ENCODE measurements around the gene NRCAM.

Gene NRCAM

DNA sequence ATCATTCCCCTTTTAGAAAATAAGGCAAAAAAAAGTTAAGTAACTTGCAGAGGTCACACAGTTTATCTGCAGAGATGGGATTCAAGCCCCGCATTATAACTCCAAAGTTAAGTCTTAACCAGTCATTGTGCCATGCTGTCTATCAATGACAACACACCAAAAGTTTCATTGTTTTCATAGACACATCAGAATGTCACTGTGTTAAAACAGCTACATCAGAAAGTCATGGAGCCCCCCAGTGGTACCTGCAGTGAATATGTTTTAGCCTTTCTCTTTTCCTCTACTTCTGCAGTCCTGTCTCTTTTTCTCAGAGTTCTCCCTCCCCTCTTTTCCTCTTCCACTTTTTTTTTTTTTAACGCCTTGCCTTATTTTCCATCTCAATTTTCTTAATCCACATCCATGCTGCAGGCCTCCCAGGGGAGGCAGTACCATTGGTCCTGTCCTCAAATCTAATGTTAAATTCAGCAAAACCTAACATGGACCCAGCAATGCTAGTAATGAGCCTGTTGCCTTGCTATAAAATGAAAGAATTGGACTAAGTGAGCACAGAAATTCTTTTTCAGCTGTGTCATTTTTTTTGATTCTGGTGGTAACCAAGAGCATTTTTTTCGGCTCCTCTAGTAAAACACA, 3.8 kb upstream of the NRCAM start:
- DNase-seq (peak; percentile 40), ATAC-seq (peak; percentile 33)

DNA sequence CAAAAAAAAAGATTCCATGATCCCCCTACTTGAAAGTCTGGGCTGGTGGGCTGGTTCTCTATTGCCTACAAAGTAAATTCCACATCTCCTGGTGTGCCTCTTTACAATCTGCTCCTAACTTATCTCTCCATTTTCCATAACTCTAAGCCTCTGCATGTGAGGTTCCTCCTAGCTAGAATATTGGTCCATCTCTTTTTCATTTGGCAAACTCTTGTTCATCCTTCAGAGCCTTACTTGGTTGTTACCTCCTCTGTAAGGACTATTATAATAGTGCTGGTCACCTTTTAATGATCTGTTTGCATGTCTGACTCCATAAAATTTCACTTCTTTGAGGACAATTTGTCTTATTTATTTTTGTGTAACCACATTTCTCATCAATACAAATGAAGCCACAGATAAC, 1.6 kb upstream of the NRCAM start:
- no peak for ATAC-seq

DNA sequence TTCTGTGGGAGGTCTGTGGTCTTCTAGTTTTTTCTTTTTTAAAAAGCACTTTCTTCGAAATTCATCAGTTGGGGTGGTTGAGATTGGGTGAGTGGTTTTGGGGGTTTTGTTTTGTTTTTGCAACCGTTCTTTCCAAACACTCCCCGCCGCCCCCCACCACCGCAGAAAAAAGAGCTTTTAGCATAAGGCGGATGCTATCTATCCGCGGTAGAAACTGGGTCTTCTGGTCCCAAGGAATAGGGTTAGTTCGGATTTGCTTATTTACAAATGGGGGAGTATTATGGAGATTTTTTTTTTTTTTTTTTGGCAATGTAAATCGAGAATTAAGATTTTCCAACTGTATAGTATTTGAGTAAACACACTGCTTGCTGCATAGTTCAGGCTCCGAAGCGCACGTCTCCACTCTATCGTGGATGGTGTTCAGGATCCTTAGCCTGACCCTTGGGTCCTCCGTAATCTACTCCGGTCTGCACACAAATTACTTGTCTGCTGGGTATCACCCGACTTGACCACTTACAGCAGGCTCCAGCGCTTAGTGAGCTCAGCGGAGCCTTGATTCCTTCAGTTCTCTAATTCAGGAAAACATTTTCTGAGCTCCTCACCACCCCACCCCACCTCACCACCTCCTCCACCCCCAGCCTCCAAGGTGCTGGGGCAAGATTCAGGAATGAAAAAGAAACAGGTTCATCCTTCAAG, 757 bp upstream of the NRCAM start:
- no peak for DNase-seq
- ATAC-seq: no peak

More for the DNA sequence above, 1.6 kb upstream of the NRCAM start:
- DNase-seq: no peak

DNA sequence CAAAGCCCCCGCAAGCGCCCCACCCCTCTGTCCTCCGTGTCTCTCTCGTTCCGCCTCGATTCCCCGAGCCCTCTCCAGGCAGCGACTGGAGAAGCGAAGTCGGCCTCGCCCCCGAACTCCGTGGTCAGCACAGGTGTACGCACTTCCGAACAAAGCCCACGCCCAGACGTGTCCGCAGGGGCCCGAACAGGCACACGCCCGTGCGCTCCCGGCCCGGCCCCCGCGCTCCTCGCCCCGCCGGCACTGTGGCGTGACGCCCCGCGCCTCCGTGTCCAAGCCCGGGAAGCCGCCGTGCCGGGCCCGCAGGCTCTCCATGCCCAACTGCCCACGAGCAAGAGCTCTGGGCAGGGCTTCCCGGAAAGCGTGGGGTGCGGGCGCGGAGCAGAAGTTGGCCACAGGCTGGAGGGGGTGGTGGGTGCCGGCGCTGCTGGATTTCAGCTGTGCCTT, 662 bp downstream of the NRCAM start:
- DNase-seq: peak; percentile 35
- ATAC-seq: peak; percentile 12

DNA sequence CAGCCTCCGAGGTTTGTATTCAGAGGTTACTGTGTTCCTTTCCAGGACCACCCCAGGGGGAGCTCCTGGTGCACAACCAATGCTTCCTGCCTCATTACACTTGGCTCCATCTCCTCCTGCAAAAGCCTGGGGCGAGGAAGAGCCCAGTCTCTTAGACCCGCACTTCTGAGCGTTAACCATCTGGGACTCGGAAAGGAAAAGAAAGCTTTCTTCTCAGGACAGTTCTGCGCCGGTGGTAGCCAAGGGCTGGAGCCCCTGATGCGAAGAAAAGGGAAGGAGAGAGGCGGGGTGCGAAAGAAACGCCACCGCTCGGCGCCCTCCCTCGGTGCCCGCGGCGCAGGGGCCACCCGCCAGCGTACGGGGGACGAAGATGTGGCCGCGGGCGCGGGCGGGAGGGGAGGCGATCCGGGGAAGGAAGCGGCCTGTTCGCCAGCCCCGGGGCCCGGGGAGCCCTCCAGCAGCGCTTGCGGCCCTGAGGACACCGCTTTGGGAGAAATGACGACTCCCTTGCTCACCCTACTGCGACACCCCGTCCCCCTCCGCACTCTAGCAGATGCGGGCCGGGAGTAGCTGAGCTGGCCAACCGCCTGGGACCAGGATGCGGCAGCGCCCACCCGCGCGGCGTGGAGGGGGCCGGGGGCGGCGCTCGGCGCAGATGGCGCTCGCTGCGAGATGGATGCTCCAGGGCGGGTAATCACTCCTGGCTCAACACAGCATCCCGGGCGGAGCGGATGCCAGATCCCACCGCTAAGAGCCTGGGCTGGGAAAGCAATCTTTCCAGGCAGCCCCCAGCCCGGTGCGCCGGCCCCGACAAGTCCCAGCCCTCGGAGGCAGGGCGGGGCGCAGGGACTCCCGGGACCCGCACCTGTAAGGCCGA, 1.3 kb downstream of the NRCAM start:
- peak; percentile 23 for ATAC-seq
- DNase-seq: peak; percentile 44

DNA sequence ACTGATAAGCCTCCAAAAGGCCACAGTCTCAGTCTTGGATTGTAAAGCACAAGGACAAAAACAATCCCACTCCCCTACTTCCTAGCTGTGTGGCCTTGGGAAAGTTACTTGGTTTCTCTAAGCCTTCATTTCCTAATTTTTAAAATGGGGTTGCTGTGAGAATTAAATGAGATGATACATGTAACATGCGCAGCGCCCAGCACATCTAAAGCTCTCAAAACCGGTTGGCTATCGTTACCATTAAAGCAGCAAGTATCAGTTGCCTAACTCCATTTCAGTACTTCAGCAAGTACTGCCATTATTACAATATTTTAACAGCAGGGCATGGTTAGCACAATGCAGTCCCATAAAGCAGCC, 1.9 kb downstream of the NRCAM start:
- ATAC-seq: no peak
- no peak for DNase-seq

DNA sequence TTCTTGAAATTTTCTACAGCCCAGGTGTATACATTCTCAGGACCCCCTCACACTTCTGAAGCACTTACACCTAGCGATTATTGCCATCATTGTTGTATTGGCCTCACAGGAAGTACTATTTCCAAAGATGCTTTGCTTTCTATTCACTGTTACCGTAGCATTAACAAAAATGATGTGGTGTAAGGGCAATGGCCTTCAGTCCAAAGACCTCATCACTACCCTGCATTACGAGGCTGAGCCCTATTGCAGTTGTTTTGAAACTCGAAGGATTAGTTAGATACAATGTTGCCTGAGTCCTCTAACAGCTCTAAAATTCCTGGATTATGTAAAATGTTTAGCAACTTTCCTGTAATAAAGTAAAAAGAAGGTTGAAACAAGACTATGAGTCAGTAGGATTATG, 2.9 kb downstream of the NRCAM start:
- no peak for DNase-seq
- ATAC-seq: no peak

DNA sequence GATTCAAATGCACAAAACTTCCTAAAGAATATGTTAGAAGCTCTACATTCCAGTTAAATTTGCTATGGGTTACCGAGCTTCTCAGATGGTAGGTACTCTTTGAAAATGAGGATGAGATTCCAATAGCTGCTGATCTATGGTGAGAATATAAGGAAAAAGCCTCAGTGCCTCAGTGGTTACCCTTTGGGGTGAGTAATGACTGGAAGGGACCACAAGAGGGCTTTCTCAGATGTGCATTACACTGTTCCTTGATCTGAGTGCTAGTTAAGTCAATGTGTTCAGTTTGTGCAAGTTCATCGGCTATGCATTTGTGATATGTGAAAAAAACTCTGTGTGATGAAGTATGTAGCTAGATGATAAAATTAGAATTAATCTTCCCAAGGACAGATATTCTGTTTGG, 3.5 kb downstream of the NRCAM start:
- ATAC-seq (peak; percentile 32), DNase-seq (no peak)

DNA sequence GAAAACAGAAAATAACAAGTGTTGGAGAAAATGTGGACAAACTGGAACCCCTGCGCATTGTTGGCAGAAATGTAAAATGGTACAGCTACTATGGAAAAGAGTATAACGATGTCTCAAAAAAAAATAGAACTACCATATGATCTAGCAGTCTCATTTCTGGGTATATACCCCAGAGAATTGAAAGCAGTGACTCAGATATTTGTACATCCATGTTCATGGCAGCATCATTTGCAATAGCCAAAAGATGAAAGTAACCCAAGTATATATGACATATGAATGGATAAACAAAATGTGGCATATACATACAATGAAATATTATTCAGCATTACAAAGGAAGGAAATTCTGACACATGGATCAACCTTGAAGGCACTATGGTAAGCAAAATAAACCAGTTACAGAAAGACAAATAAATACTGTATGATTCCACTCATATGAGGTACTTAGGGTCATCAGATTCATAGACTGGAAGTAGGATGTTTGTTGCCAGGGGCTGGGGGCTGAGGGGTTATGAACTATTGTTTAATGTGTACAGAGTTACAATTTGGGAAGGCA, 4.9 kb downstream of the NRCAM start:
- DNase-seq (no peak), ATAC-seq (no peak)

DNA sequence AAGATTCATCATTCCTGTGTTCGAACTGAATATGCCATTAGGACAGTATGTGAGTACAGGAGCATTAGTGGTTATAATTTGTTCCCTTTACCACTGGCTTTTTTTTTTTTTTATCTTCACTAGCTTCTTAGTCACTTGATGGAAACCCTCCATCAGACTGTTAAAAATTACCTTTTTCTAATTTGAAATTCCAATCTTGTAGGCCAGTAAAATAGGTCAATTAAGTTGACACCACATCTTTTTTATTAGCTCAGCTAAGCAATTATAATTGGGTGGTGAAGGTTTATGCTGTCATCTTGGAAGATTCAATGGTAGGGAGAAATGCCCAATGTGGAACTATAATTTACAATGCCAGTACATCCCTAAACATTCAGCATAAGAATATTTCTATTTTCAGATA, 6.1 kb downstream of the NRCAM start:
- ATAC-seq: no peak
- DNase-seq: no peak

DNA sequence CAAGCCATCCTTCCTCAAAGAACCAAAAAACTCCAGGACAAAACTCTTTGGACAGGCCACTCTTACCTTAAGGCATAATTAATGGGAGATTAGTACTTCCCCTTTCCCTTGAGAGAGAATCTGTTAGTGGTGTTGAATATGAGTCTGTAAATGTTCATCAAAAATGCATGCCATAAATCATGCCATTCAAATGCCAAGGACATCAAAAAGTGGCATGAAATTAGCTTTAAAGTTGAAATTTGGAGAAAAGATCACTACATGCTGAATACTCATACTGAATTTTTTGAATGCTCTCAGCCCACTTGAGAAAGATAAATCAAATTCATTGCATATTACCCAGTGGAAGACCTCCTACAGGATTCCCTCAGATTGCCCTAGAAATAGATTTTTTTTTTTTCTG, 6.7 kb downstream of the NRCAM start:
- ATAC-seq (no peak), DNase-seq (no peak)

DNA sequence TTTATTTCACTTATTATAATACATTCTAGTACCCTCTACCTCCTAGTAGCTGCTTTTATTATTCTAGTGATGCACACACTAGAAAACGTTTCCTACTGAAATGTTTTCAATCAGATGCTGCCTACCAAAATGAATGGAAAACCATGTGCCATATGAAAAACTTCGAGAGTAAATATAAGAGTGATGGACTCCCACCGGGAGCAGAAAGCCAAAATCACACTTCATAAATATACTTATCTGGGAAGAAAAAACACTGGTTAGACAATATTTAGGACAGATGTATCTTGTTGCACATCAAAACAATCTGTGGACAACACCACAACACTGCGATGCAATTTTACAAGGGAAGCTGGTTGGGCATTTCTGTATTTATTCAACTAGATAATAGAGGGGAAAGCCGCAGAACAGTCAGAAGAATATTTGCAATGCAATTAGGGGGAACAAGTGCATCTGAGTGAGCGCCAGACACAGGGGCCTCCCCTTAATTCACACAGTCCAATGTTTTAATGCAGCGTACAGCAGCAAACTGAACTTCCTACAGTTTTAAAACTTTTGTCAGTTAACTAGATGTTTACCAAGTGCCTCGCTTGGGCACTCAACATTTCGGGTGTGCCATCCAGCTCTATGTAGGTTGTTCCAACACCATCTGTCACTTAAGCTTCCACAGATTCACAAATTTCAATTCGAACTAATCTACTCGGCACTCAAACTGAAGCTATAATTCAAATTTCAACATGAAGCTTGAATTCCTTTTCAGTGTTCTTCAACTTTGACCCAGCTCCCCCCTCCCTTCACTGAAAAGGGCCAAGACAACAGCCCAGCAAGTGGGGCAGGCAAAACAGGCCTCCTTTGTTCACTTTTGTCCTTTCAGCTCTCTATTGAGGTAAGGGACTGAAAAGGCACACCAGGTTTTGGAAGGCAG, 7.4 kb downstream of the NRCAM start:
- no peak for DNase-seq
- ATAC-seq: no peak

DNA sequence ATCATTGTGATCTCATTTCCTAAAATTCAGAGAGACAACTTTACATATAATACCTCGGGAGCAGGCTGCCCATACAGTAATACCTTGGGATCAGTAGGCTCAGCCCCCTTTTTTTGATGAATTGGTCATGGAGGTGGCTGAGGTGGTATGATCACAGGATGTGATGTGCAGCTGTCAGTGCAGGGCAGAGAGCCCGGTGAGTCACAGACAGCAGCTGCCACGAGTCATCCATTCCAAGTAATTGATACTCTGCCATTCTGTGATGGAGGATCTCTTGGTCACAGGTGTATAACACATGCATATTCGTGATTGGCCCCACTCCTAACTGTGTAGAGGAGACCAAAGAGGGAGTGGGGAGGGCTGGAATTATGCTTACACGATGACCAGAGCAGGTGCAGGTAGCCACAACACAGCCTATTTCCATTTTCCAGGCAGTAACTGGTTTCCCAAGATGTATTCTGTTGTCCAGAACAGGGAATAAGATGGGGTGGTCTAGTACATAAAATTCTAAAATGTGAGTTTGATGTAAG, 14.1 kb downstream of the NRCAM start:
- DNase-seq (peak; percentile 48), ATAC-seq (peak; percentile 100)

DNA sequence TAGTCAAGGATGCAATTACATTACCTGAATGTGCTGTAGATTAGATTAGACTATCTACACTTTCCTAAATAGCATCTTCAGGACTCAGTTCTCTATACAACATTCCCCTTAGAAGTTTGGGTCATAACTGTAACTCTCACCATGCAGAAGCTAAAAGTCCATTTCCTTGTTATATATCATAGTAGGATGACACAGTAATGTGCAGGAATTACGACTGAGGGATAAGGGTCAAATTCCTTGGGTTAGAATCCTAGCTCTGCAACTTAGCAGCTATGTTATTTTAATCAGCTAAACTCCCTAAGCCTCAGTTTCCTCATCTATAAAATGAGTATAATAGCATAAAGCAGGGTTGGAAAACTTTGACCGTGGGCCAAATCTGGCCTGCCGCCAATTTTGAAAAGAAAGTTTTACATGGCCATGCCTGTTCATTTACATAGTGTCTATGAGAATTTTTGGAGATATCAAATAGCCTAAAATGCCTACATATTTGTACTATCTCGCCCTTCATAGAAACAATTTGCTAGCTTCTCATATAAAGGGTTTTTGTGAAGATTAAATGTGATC, 14.8 kb downstream of the NRCAM start:
- ATAC-seq: no peak
- DNase-seq: no peak

DNA sequence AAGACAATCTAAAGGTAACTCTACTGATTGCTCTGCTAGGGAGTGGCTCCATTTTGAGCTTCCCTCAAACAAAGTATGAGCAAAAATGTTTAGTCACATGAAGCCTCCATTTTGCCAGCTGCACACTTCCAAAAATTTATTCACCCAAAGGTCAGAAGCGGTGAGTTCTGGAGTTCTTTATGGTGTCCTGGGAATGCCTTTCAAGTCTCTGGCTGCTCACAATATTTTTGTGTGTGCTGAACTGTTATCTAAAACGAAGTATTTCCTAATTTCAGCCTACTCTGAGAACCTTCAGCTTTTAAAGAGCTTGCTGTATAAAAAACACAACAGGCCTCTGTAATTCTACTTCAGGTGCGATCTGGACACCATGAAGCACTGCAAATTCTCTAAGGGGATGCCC, 15.6 kb downstream of the NRCAM start:
- ATAC-seq: no peak
- no peak for DNase-seq

DNA sequence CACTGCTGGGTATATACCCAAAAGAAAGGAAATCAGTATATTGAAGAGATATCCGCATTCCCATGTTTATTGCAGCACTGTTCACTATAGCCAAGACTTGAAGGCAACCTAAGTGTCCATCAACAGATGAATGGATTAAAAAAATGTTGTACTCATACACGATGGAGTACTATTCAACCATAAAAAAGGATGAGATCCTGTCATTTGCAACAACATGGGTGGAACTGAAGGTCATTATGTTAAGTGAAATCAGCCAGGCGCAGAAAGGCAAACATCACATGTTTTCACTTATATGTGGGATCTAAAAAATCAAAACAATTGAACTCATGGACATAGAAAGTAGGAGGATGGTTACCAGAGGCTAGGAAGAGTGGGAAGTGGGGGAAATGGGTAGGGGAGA, 19.3 kb downstream of the NRCAM start:
- ATAC-seq (no peak), DNase-seq (no peak)

DNA sequence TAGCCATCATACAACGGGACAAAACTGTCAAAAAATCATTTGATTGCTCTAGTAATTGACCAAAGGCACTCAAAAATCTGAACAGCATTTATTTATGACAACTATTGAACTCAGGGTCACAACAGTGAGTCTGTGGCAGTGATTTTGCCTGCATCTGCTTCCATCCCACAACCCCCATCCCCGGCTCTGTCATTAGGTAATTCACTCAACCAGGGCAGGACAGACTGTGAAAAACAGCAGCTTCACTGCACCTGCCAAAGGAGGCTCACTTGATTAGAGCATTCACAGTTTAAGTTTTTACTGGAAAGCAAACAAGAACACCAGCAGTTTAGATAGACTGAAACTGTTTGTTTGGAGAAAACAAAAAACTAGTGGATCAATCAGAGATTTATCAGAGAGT, 22.2 kb downstream of the NRCAM start:
- no peak for DNase-seq
- no peak for ATAC-seq

DNA sequence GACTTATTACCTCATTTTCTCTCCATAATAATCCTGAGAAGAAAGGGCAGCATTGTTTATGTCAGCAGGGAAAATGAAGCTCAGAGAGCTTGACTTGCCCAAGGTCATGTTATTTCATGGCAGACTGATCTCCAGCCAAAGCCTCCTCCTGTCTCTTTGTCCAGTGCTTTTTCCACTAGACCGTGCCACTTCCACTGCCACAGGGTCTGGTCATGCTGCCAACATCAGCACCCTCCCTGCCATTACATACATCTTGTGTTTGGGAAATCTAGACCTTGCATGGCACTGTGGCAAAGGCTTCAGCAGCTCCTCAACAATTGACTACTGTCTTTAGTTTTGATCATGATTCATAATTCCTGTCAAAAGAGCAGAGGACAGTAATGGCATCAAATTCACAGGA, 25.1 kb downstream of the NRCAM start:
- DNase-seq (no peak), ATAC-seq (no peak)

DNA sequence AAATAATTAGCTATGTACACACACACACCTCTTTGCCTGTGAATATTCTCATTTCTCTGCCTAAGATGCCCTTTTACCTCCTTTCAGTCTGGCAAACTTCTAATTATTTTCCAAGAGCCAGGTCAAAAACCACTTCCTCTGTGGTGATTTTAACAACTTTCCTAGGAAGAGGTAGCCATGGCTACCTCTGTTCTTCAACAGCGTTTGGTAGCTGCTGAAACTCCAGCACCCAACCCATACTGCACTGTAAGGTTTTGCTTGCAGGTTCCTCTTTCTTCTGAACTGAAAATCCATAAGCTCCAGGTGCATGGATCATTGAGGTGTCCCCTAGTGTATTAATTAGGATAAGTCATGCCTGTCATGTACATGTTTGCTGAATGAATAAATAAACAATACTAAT, 25.6 kb downstream of the NRCAM start:
- ATAC-seq: no peak
- DNase-seq: no peak

DNA sequence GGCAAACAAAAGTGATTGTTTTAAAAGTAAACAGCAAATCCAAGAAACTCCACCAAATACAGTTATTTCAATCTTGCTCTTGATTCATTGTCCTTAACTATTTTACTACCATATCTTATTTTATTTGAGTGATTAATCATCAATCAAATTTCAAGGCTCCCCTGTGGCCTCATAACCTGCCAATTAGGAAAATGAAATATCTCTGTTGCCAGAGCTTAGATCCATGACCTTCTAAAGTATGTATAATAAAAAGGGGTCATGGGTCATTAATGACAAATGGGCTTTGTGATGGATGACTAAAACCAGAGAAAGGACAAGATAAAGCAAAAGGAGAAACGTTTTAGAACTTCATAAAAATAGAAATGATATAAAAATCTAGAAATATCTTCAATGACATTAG, 28.5 kb downstream of the NRCAM start:
- ATAC-seq: no peak
- no peak for DNase-seq

DNA sequence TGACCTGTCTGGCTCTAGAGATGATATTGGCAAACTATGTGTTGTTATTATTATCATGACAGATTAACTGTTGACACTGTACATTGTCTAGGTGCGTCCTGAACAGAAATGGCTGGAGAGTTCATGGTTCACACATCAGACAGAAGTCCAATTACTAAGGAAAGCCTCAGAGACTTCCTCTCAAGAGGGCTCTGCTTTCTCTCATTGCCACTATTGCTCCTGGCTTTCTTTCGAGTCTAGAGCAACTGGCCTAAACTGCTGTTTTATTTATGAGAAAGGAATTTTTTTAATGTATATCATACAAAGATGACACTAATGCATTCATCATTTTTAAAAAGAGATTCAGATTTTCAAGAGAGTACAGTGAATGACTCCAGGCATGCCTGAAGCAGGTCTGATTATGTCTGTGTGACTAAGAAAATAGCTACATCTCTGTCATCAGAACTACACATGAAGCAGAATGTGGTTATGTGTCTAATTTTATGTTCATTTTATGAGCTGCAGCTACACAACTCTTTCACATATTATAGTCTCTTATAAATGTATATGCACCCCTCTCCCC, 30.4 kb downstream of the NRCAM start:
- DNase-seq (no peak), ATAC-seq (peak; percentile 31)
